GM21529 (cell line): ENCODE results near the gene SLC10A4.

Experiments
- ATAC-seq: cut with Tn5 transposase; IDR thresholded peaks from one replicate; pipeline ENCODE4 v1.9.1; 2021; ENCODE audit not compliant: unreplicated experiment

SLC10A4 gene

GRCh38 chr4:48484494-48485168, 1.5 kb downstream of the SLC10A4 start:
- no peak for ATAC-seq

- ATAC-seq = no peak
These were observed 6.5 kb downstream of the SLC10A4 start for GRCh38 chr4:48489683-48490011.

- ATAC-seq = no peak
These were observed 7.0 kb downstream of the SLC10A4 start, which contains the start of gene ZAR1 for GRCh38 chr4:48490012-48490679. Gene ZAR1 (plus strand): TSS chr4:48490252. CDS start chr4:48490292, 40 bp downstream.

- no peak for ATAC-seq
These were observed 7.8 kb downstream of the SLC10A4 start for GRCh38 chr4:48490680-48491513.

GRCh38 chr4:48491514-48492176, 8.5 kb downstream of the SLC10A4 start:
- ATAC-seq = no peak

GRCh38 chr4:48493452-48494100, 10.4 kb downstream of the SLC10A4 start:
- no peak for ATAC-seq

GRCh38 chr4:48495941-48496340, 12.8 kb downstream of the SLC10A4 start:
- ATAC-seq = no peak

- ATAC-seq = no peak
These were observed 15.8 kb downstream of the SLC10A4 start for GRCh38 chr4:48498895-48499294.

- peak; percentile 83 for ATAC-seq
These were observed 16.5 kb downstream of the SLC10A4 start for GRCh38 chr4:48499551-48500066.

- no peak for ATAC-seq
These were observed 20.3 kb downstream of the SLC10A4 start for GRCh38 chr4:48503233-48504025.

- ATAC-seq = no peak
These were observed 20.8 kb downstream of the SLC10A4 start for GRCh38 chr4:48504026-48504330.

- ATAC-seq = no peak
These were observed 21.2 kb downstream of the SLC10A4 start for GRCh38 chr4:48504352-48504751.

- ATAC-seq = no peak
These were observed 23.6 kb downstream of the SLC10A4 start for GRCh38 chr4:48506716-48507115.

- ATAC-seq = no peak
These were observed 26.4 kb downstream of the SLC10A4 start for GRCh38 chr4:48509543-48509942.

- ATAC-seq = no peak
These were observed 35.0 kb downstream of the SLC10A4 start for GRCh38 chr4:48518143-48518542.

GRCh38 chr4:48526406-48526805, 43.3 kb downstream of the SLC10A4 start:
- ATAC-seq = no peak

GRCh38 chr4:48538358-48538757, 55.2 kb downstream of the SLC10A4 start:
- no peak for ATAC-seq
